GM19351 (cell line): Measurements from ENCODE around the gene FHIP2A.
"Not testable (repeated sequence)": the region's sequence is repeated elsewhere in the genome, so short reads cannot be mapped to it uniquely, and the experiment has no call there.

Source experiments
- ATAC-seq: cut with Tn5 transposase; IDR thresholded peaks from one replicate; pipeline ENCODE4 v1.9.1; 2021; ENCODE audit warnings: mild to moderate bottlenecking, moderate library complexity; ENCODE audit not compliant: unreplicated experiment

The FHIP2A gene

GRCh38 chr10:114855776-114856543 lies 34.4 kb downstream of the FHIP2A start:
- ATAC-seq: no peak

GRCh38 chr10:114856544-114857287 lies 35.1 kb downstream of the FHIP2A start:
- no peak for ATAC-seq

- ATAC-seq: not testable (repeated sequence)
Observed at GRCh38 chr10:114857288-114857565, 35.6 kb downstream of the FHIP2A start.

- ATAC-seq: no peak
Observed at GRCh38 chr10:114857922-114858629, 36.5 kb downstream of the FHIP2A start.

- no peak for ATAC-seq
Observed at GRCh38 chr10:114859222-114859621, 37.6 kb downstream of the FHIP2A start.

DNA sequence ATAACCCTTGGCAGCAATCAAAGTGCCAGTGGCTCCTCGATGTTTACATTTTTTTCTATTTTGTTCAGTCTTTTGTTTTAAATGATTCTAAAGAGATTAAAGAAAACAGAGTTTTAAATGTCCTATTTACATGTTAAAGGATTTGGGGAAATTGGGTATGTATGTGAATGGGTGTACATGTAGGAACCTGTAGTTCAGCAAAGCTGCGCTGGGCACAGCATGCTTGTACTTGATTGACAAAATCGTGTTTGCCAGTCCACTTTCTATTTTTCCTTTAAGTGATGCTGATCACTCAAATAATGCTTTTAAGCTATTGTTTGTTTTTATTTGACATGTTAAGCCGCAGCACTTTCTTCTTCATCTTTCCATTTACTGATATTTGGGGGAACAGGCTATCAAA lies 40.9 kb downstream of the FHIP2A start:
- ATAC-seq: no peak

DNA sequence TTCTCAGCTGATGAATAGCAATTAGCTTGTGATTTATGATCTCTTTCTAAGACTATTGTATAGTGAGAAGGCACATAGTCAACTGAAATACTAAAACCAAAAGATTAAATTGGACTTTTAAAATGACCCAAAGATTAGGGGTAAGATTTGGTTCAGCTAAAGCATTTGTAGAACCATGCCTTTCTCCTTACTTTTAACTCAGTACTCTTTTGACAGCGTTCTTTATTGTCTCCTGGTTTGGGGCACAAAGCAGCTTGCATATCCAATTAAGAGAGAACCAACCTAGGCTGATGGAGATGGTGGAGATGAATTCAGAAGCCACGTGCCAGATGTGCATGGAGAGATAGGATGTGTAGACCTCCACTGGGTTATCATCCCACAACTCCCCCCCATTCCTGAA lies 45.8 kb downstream of the FHIP2A start:
- ATAC-seq: no peak

DNA sequence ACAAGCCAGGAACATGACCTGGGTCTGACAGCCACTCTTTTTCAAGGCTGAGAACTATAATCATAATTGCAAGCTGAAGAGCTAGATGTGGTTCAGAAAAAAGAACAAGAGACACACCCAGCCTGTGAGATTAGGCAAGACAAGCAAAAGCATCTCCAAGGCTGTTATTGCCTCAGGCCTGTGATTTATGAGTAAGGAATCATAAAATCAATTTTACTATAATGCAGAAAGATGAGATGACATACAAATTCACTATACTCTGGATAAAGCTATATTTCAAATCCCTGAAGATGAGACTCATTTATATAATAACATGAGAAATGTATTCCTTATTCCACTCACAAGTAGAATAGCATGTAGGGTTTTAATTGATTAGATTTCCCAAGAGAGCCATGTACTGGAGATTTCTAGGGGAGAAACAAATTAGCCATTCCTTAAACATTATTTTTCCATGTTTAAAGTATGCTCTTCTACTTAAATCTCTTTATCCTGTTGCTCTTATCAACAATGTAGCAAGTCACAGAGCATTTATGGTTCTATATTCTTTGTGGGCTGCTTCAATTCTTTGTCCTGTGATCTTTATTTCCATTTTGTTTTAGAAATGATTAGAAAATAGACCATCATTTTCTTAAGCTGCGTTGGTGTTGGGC lies 47.4 kb downstream of the FHIP2A start:
- no peak for ATAC-seq

GRCh38 chr10:114869520-114869892 lies 47.9 kb downstream of the FHIP2A start:
- no peak for ATAC-seq

DNA sequence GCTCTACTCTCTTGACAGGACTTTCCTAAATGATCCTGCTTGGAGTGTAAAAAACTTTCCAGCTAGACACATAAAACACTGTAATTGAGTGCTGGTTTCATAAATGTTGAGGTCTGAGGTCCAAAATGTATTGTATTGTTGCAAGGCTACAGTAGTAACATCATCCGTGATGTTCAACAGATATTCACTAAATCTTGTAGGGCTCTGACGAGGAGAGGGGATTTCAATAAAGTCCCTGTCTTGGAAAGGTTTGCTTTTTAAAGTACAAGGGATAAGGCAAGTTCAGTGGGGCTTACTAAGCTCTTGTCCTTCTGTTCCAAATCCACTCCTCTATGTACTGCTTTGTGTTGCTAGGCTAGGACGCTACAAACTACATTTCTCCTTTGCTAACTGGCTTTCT lies 48.9 kb downstream of the FHIP2A start:
- ATAC-seq: no peak

- no peak for ATAC-seq
Observed at GRCh38 chr10:114871379-114871778, 49.8 kb downstream of the FHIP2A start.
